Sigmoid colon (tissue), 7 donors: ENCODE data around the gene PSMD4. TPM values are rescaled to one million over a fixed set of nuclear protein-coding genes. Genes with fewer than 3 reads are reported as not detected.
"Not testable (repeated sequence)": the region's sequence is repeated elsewhere in the genome, so short reads cannot be mapped to it uniquely, and the experiment has no call there.

ENCODE experiments used
- DNase-seq: peaks from one replicate; pipeline ENCODE4 v3.0.0-alpha.2; 2019
- H3K27ac ChIP-seq, 4 donors: fragments of 200-600 bp; sonication (generic); one replicate each; pipeline ENCODE4 v1.5.1; 2016 to 2019; ENCODE audit warnings: mild to moderate bottlenecking in 1 of 4
- H3K27me3 ChIP-seq, 3 donors: fragments of 200-600 bp; sonication (generic); one replicate each; pipeline ENCODE4 v1.5.1; 2019; ENCODE audit warnings: mild to moderate bottlenecking in 1 of 3
- H3K36me3 ChIP-seq, 4 donors: fragments of 200-600 bp; sonication (generic); one replicate each; pipeline ENCODE4 v1.5.1; 2016 to 2019
- H3K4me1 ChIP-seq, 4 donors: fragments of 200-600 bp; sonication (generic); one replicate each; pipeline ENCODE4 v1.5.1; 2017 to 2019
- H3K4me3 ChIP-seq, 4 donors: fragments of 200-600 bp; sonication (generic); one replicate each; pipeline ENCODE4 v1.5.1; 2017 to 2019; ENCODE audit warnings: mild to moderate bottlenecking in 2 of 4, moderate library complexity in 1 of 4
- H3K9me3 ChIP-seq, 4 donors: fragments of 200-600 bp in 3 of 4; sonication (generic) in 3 of 4; one replicate each; pipeline versions ENCODE4 v1.5.1 to v1.6.1; 2013 to 2019
- CTCF ChIP-seq, 4 experiments: fragments of 450-650 bp in 3 of 4; fragments of 200-600 bp in 1 of 4; IDR thresholded peaks; one replicate each; pipeline ENCODE4 v1.5.1; 2016 to 2019; ENCODE audit warnings: antibody characterized with exemption in 4 of 4, mild to moderate bottlenecking in 3 of 4, moderate library complexity in 2 of 4
- EP300 ChIP-seq, 4 donors: sonication (generic); formaldehyde crosslinking; IDR thresholded peaks; one replicate each; pipeline ENCODE4 v1.6.1; 2017; ENCODE audit warnings: antibody characterized with exemption in 4 of 4
- POLR2A ChIP-seq, 2 donors: fragments of 450-650 bp; IDR thresholded peaks; one replicate each; pipeline ENCODE4 v1.6.1; 2016; ENCODE audit warnings: antibody characterized with exemption in 2 of 2, mild to moderate bottlenecking in 2 of 2, moderate library complexity in 2 of 2
- POLR2AphosphoS5 ChIP-seq, 4 donors: sonication (generic); formaldehyde crosslinking; IDR thresholded peaks; one replicate each; pipeline ENCODE4 v1.6.1; 2017; ENCODE audit warnings: antibody characterized with exemption in 4 of 4
- WGBS, 2 donors: extraction: QIAGEN DNeasy Blood & Tissue Kit; methylation state at CpG; one replicate each; pipeline ENCODE4 v1.1.7; 2013; 5-methylcytosine and 5-hydroxymethylcytosine counted together
- intact Hi-C: fragments of 100-400 bp; cut with DNase I; formaldehyde crosslinking; loops from one replicate; pipeline ENCODE4 v1.15.1; 2023
- polyA plus RNA-seq, 3 donors: library from polyadenylated mRNA; stranded (reverse); fragments of 200-250 nt; gene quantifications; one replicate each; pipeline ENCODE4 v1.2.3, GENCODE V29; 2013
- total RNA-seq, 4 donors: library from RNA; depleted of rRNA; stranded (reverse); fragments of >200 nt; gene quantifications; one replicate each; pipeline ENCODE4 v1.1.0, GENCODE V29; 2016
- donor health status: healthy with polysubstance abuse.
- donor health status: Bipolar disorder and iron deficiency.
- donor health status: healthy.

Gene PSMD4
- total and polyA plus RNA-seq, 7 donors: 111 to 194 (median 153) TPM

- intact Hi-C loops: no loop called here
- peaks cover 23 to 84% (median 51%) of the 10 kb centered on the region in 4 donors for H3K36me3 ChIP-seq
Observed at GRCh38 chr1:151266315-151266714, 11.8 kb downstream of the PSMD4 start.

GRCh38 chr1:151266821-151267220, 12.3 kb downstream of the PSMD4 start:
- intact Hi-C loops: no loop called here
- H3K4me1 ChIP-seq: no peaks in the 10 kb centered on the region
- H3K27ac ChIP-seq: no peak overlapping the region
- TF ChIP-seq POLR2A (IDR thresholded peaks at IDR 0.05): no peak
- TF ChIP-seq POLR2AphosphoS5 (IDR thresholded peaks at IDR 0.05): no peak
- no peak for TF ChIP-seq EP300 (IDR thresholded peaks at IDR 0.05)
- TF ChIP-seq CTCF (IDR thresholded peaks at IDR 0.05): no peak
- no peaks in the 10 kb centered on the region for H3K27me3 ChIP-seq
- no peak for DNase-seq
- peaks cover 23 to 83% (median 51%) of the 10 kb centered on the region in 4 donors for H3K36me3 ChIP-seq
- H3K9me3 ChIP-seq: no peaks in the 10 kb centered on the region
- no peak overlapping the region for H3K4me3 ChIP-seq
- WGBS, 2 donors: 82 to 85% methylated on average over 8 of the region's 8 CpGs

More at GRCh38 chr1:151266315-151266714, 11.8 kb downstream of the PSMD4 start:
- Histone ChIP-seq H3K27ac (no peak overlapping the region), H3K4me3 (no peak overlapping the region), H3K4me1 (no peaks in the 10 kb centered on the region), H3K9me3 (no peaks in the 10 kb centered on the region), H3K27me3 (no peaks in the 10 kb centered on the region)
- no peak for DNase-seq
- 91 to 93% methylated on average over 3 of the region's 3 CpGs for WGBS, 2 donors
- TF ChIP-seq POLR2A (IDR thresholded peaks at IDR 0.05): no peak
- TF ChIP-seq CTCF (IDR thresholded peaks at IDR 0.05): no peak
- no peak for TF ChIP-seq EP300 (IDR thresholded peaks at IDR 0.05)
- no peak for TF ChIP-seq POLR2AphosphoS5 (IDR thresholded peaks at IDR 0.05)

GRCh38 chr1:151267760-151268159, 13.2 kb downstream of the PSMD4 start:
- no peaks in the 10 kb centered on the region for H3K4me1 ChIP-seq
- intact Hi-C loops: no loop called here
- no peak overlapping the region for H3K4me3 ChIP-seq
- no peak overlapping the region for H3K27ac ChIP-seq
- 75 to 76% methylated on average over 4 of the region's 4 CpGs for WGBS, 2 donors
- H3K36me3 ChIP-seq: peaks cover 23 to 77% (median 48%) of the 10 kb centered on the region in 4 donors
- DNase-seq: no peak
- H3K9me3 ChIP-seq: no peaks in the 10 kb centered on the region
- no peak for TF ChIP-seq POLR2A (IDR thresholded peaks at IDR 0.05)
- no peak for TF ChIP-seq EP300 (IDR thresholded peaks at IDR 0.05)
- no peak for TF ChIP-seq POLR2AphosphoS5 (IDR thresholded peaks at IDR 0.05)
- TF ChIP-seq CTCF (IDR thresholded peaks at IDR 0.05): no peak
- H3K27me3 ChIP-seq: no peaks in the 10 kb centered on the region

GRCh38 chr1:151273924-151274466, 19.5 kb downstream of the PSMD4 start:
- no peak overlapping the region for H3K4me3 ChIP-seq
- intact Hi-C loops: no loop called here
- H3K4me1 ChIP-seq: no peaks in the 10 kb centered on the region
- no peak for TF ChIP-seq POLR2AphosphoS5 (IDR thresholded peaks at IDR 0.05)
- no peak for TF ChIP-seq POLR2A (IDR thresholded peaks at IDR 0.05)
- no peak for TF ChIP-seq CTCF (IDR thresholded peaks at IDR 0.05)
- no peak for TF ChIP-seq EP300 (IDR thresholded peaks at IDR 0.05)
- 84 to 88% methylated on average over 3 of the region's 3 CpGs for WGBS, 2 donors
- no peaks in the 10 kb centered on the region for H3K27me3 ChIP-seq
- no peaks in the 10 kb centered on the region for H3K9me3 ChIP-seq
- peaks cover 0 to 18% (median 0%) of the 10 kb centered on the region in 4 donors for H3K36me3 ChIP-seq
- H3K27ac ChIP-seq: no peak overlapping the region
- DNase-seq: no peak

GRCh38 chr1:151275341-151275740, 20.8 kb downstream of the PSMD4 start:
- peaks cover 0 to 12% (median 0%) of the 10 kb centered on the region in 4 donors for H3K36me3 ChIP-seq
- H3K27me3 ChIP-seq, intact Hi-C loops, H3K4me3 ChIP-seq, H3K9me3 ChIP-seq, H3K27ac ChIP-seq, H3K4me1 ChIP-seq, DNase-seq: not testable (repeated sequence)
- 86 to 91% methylated on average over 5 of the region's 5 CpGs for WGBS, 2 donors
